HL-60 (cell line): ENCODE results near the gene SPOCK2.

ENCODE experiments used
- DNase-seq, 2 experiments: peaks; one replicate each; pipeline ENCODE4 v3.0.0-alpha.2; 2010 to 2020; ENCODE audit warnings: low read depth in 1 of 2, low spot score in 1 of 2
- H3K27ac ChIP-seq: fragments of 250-450 bp; sonication (Bioruptor Pico); replicated peaks from 2 replicates; pipeline ENCODE4 v1.5.1; 2020; ENCODE audit warnings: mild to moderate bottlenecking, moderate library complexity
- H3K27me3 ChIP-seq: fragments of 250-450 bp; sonication (Bioruptor Pico); 2 replicates; pipeline ENCODE4 v1.5.1; 2021; ENCODE audit warnings: mild to moderate bottlenecking, moderate library complexity; ENCODE audit not compliant: insufficient read depth, poor library complexity, severe bottlenecking
- H3K4me3 ChIP-seq: replicated peaks from 2 replicates; pipeline ENCODE4 v1.5.1; 2011; ENCODE audit warnings: mild to moderate bottlenecking, control low read depth, low read length; ENCODE audit not compliant: insufficient read depth
- CTCF ChIP-seq: IDR thresholded peaks from one replicate; pipeline ENCODE4 v1.5.1; 2011; ENCODE audit warnings: low read length, control low read depth, inconsistent platforms; ENCODE audit not compliant: insufficient read depth
- GABPA ChIP-seq: IDR thresholded peaks from 2 replicates; pipeline ENCODE4 v1.6.1; 2012; ENCODE audit warnings: low read depth
- POLR2AphosphoS5 ChIP-seq: IDR thresholded peaks from 2 replicates; pipeline ENCODE4 v1.6.1; 2012; ENCODE audit warnings: low read depth
- REST ChIP-seq: IDR thresholded peaks from 2 replicates; pipeline ENCODE4 v1.6.1; 2012; ENCODE audit warnings: low read depth; ENCODE audit not compliant: insufficient replicate concordance
- SPI1 ChIP-seq: IDR thresholded peaks from 2 replicates; pipeline ENCODE4 v1.6.1; 2012; ENCODE audit warnings: low read depth, mild to moderate bottlenecking, borderline replicate concordance

Gene SPOCK2

GRCh38 chr10:72090326-72090725 is 2.0 kb upstream of the SPOCK2 start:
- no peak for TF ChIP-seq GABPA
- TF ChIP-seq SPI1: no peak
- no peak for TF ChIP-seq REST
- no peak for TF ChIP-seq CTCF
- no peak for TF ChIP-seq POLR2AphosphoS5
- Histone ChIP-seq H3K27me3 (peaks cover 13% of the 10 kb centered on the region), H3K4me3 (no peak overlapping the region), H3K27ac (no peak overlapping the region)
- DNase-seq: no peak

- H3K27me3 ChIP-seq: peaks cover 13% of the 10 kb centered on the region
- H3K4me3 ChIP-seq: no peak overlapping the region
- TF ChIP-seq REST (no peak), POLR2AphosphoS5 (no peak), SPI1 (no peak), GABPA (no peak), CTCF (no peak)
- no peak overlapping the region for H3K27ac ChIP-seq
- DNase-seq: no peak
These were observed 1.3 kb upstream of the SPOCK2 start for GRCh38 chr10:72089618-72090017.

GRCh38 chr10:72088889-72089575 is 681 bp upstream of the SPOCK2 start:
- TF ChIP-seq POLR2AphosphoS5 (no peak), CTCF (no peak), SPI1 (no peak), REST (no peak), GABPA (no peak)
- no peak overlapping the region for H3K27ac ChIP-seq
- H3K4me3 ChIP-seq: no peak overlapping the region
- H3K27me3 ChIP-seq: peaks cover 13% of the 10 kb centered on the region
- DNase-seq: peak; percentile 41 to 76
